ENCODE measurements around the gene PKD1L1. TPM values are rescaled to one million over a fixed set of nuclear protein-coding genes. Genes with fewer than 3 reads are reported as not detected.

The PKD1L1 gene
- total RNA-seq, 1 experiment from 2014 or later: not detected

DNA sequence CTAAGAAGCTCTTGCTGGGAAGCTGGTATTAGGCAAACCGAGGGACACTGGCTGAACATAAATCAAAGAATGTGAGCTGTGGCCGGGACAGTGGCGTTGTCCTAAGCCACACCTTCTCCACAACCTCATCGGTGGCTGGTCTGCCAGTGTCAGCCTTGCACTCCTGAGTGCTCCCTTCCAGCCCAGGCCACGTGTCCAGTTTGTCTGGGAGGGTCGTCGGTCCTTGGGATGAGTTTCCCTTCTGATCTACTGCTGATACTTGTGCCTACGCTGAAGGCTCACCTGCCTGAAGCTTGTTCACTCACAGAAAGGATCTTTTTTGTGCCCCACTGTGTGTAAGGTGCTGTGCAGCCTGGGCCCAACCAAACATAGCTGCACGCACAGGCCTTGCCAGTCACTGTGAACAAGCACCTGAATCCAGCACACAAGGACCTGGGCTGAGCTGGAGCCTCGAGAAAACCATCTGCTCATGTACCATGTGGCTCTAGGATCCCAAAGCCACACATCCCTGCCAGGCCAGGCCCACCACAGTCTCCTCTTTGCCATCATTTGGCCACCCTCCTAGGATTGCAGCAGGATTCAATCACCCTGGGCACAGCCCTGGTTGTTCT, 116.1 kb downstream of the PKD1L1 start:
- Histone ChIP-seq H3K4me3 (ENCODE audit: low read depth, low read length, poor library complexity, severe bottlenecking) (no peak overlapping the region), H3K9me3 (ENCODE audit: low read depth, low read length, poor library complexity, severe bottlenecking) (no peaks in the 10 kb centered on the region), H3K27me3 (replicated peaks; ENCODE audit: insufficient read depth, low read depth, low read length, poor library complexity) (no peaks in the 10 kb centered on the region), H3K36me3 (ENCODE audit: insufficient read depth, low read length, poor library complexity, severe bottlenecking) (no peaks in the 10 kb centered on the region), H3K4me1 (ENCODE audit: insufficient read depth, low read length, poor library complexity, severe bottlenecking) (no peaks in the 10 kb centered on the region), H3K27ac (ENCODE audit: low read depth, low read length, poor library complexity, severe bottlenecking) (no peak overlapping the region)
- DNase-seq (ENCODE audit: low spot score): no peak
- TF ChIP-seq CTCF (conservative IDR thresholded peaks at IDR 0.05; ENCODE audit: low read depth, low read length) (no peak), EZH2 (IDR thresholded peaks at IDR 0.05; ENCODE audit: borderline replicate concordance, low read depth, low read length, poor library complexity, severe bottlenecking) (no peak)
- BruUV-seq (replicated peaks): no TSS peak
- ChIA-PET CTCF (no interaction called here), POLR2A (ENCODE audit: low non-redundant PET) (interaction anchor here (0.5 kb wide), 1 partner anchor 407 kb away, joined by 4 read pairs; no protein-coding TSS in a partner anchor)
- intact Hi-C loops (cut with micrococcal nuclease; ENCODE audit: unreplicated experiment): no loop called here

DNA sequence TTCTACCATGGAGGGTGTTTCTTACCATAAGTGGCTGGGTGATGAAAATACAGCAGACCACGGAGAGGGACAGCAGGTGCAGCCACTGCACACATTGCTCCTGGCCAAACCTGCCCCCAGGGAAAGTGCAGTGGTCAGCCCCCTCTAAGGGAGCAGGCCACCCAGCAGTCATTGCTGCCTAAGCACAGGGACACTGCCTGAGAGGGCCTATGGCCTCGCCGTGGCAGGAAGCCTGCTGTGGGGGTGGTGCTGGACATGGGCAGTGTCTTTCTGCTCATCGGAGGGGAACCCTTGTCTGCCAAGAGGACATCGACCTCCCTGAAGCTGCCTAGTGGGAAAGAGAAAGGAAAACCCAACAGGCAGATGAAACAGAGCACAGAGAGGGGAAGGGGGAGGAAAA, 118.3 kb downstream of the PKD1L1 start:
- Histone ChIP-seq H3K4me1 (ENCODE audit: insufficient read depth, low read length, poor library complexity, severe bottlenecking) (no peaks in the 10 kb centered on the region), H3K9me3 (ENCODE audit: low read depth, low read length, poor library complexity, severe bottlenecking) (no peaks in the 10 kb centered on the region), H3K27me3 (replicated peaks; ENCODE audit: insufficient read depth, low read depth, low read length, poor library complexity) (peaks cover 5% of the 10 kb centered on the region), H3K27ac (ENCODE audit: low read depth, low read length, poor library complexity, severe bottlenecking) (no peak overlapping the region), H3K36me3 (ENCODE audit: insufficient read depth, low read length, poor library complexity, severe bottlenecking) (no peaks in the 10 kb centered on the region), H3K4me3 (ENCODE audit: low read depth, low read length, poor library complexity, severe bottlenecking) (no peak overlapping the region)
- intact Hi-C loops (cut with micrococcal nuclease; ENCODE audit: unreplicated experiment): no loop called here
- no peak for DNase-seq (ENCODE audit: low spot score)
- POLR2A ChIA-PET (ENCODE audit: low non-redundant PET): no interaction called here
- no TSS peak for BruUV-seq (replicated peaks)
- CTCF ChIA-PET: no interaction called here
- TF ChIP-seq EZH2 (IDR thresholded peaks at IDR 0.05; ENCODE audit: borderline replicate concordance, low read depth, low read length, poor library complexity, severe bottlenecking) (no peak), CTCF (conservative IDR thresholded peaks at IDR 0.05; ENCODE audit: low read depth, low read length) (no peak)

DNA sequence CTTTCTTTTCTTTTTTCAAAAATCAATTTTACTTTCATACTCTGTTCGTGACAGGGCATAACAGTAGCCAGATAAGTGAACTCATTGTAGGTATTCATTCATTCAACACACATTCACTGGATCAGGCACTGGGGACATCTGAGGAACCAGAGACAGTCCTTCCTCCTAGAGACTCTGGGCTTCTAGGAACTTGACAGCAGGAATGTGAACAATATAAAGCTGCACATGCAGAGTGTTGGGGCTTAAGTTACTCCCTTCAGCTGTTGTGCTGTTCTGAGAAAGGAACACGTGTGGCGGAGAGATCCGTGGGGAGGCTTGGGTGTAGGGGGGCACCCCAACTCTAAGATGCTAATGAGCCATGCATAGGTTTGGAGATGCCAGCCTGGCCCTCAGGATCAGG, 120.4 kb downstream of the PKD1L1 start:
- BruUV-seq (replicated peaks): no TSS peak
- intact Hi-C loops (cut with micrococcal nuclease; ENCODE audit: unreplicated experiment): loop anchor here (10.0 kb wide), 1 partner anchor 1913 kb away; no protein-coding TSS in a partner anchor
- CTCF ChIA-PET: no interaction called here
- no peaks in the 10 kb centered on the region for H3K9me3 ChIP-seq (ENCODE audit: low read depth, low read length, poor library complexity, severe bottlenecking)
- no peak for DNase-seq (ENCODE audit: low spot score)
- H3K27me3 ChIP-seq (replicated peaks; ENCODE audit: insufficient read depth, low read depth, low read length, poor library complexity): peaks cover 16% of the 10 kb centered on the region
- no peaks in the 10 kb centered on the region for H3K36me3 ChIP-seq (ENCODE audit: insufficient read depth, low read length, poor library complexity, severe bottlenecking)
- no peak overlapping the region for H3K27ac ChIP-seq (ENCODE audit: low read depth, low read length, poor library complexity, severe bottlenecking)
- no peak overlapping the region for H3K4me3 ChIP-seq (ENCODE audit: low read depth, low read length, poor library complexity, severe bottlenecking)
- no peaks in the 10 kb centered on the region for H3K4me1 ChIP-seq (ENCODE audit: insufficient read depth, low read length, poor library complexity, severe bottlenecking)
- no peak for TF ChIP-seq CTCF (conservative IDR thresholded peaks at IDR 0.05; ENCODE audit: low read depth, low read length)
- no peak for TF ChIP-seq EZH2 (IDR thresholded peaks at IDR 0.05; ENCODE audit: borderline replicate concordance, low read depth, low read length, poor library complexity, severe bottlenecking)
- POLR2A ChIA-PET (ENCODE audit: low non-redundant PET): no interaction called here
